NB4 (cell line): ENCODE measurements around the gene STK32B.

Source experiments
- MYC ChIP-seq: IDR thresholded peaks from 2 replicates; pipeline ENCODE4 v1.6.1; 2011; ENCODE audit warnings: low read depth, low read length
- POLR2A ChIP-seq: IDR thresholded peaks from 2 replicates; pipeline ENCODE4 v1.6.1; 2011; ENCODE audit warnings: mild to moderate bottlenecking; ENCODE audit not compliant: insufficient read length; ENCODE audit errors: extremely low read depth
- TF ChIP-seq, protein P1 (sequence below): IDR thresholded peaks from one replicate; pipeline ENCODE4 v1.5.1; 2012; ENCODE audit warnings: low read depth, low read length
- TF ChIP-seq, protein P2 (sequence below): IDR thresholded peaks from 2 replicates; pipeline ENCODE4 v1.6.1; 2011; ENCODE audit warnings: low read depth, low read length

DNA sequence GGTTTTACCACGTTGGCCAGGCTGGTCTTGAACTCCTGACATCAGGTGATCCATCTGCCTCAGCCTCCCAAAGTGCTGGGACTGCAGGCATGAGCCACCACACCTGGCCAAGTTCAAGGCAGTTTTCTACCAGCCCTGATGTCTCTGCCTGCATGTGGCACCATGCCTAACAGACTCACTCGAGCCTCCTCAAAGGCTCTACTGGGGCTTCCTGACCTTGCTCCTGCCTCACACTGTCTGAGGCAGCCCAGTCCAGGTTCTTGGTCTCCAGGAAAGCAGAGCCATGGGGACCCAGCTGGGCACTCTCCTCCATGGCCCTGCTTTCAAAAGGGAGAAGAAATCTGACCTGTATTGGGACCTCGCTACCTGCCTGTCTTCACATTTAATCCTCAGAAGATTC lies 370.1 kb downstream of the STK32B start:
- TF ChIP-seq, protein P1, sequence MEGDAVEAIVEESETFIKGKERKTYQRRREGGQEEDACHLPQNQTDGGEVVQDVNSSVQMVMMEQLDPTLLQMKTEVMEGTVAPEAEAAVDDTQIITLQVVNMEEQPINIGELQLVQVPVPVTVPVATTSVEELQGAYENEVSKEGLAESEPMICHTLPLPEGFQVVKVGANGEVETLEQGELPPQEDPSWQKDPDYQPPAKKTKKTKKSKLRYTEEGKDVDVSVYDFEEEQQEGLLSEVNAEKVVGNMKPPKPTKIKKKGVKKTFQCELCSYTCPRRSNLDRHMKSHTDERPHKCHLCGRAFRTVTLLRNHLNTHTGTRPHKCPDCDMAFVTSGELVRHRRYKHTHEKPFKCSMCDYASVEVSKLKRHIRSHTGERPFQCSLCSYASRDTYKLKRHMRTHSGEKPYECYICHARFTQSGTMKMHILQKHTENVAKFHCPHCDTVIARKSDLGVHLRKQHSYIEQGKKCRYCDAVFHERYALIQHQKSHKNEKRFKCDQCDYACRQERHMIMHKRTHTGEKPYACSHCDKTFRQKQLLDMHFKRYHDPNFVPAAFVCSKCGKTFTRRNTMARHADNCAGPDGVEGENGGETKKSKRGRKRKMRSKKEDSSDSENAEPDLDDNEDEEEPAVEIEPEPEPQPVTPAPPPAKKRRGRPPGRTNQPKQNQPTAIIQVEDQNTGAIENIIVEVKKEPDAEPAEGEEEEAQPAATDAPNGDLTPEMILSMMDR, result no peak
- TF ChIP-seq MYC, result no peak
- no peak for TF ChIP-seq POLR2A
- TF ChIP-seq, protein P2, sequence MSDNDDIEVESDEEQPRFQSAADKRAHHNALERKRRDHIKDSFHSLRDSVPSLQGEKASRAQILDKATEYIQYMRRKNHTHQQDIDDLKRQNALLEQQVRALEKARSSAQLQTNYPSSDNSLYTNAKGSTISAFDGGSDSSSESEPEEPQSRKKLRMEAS, result no peak
